Neural cell (in vitro differentiated cells): ENCODE measurements around the gene ARPC4.

ENCODE experiments used
- CTCF ChIP-seq: fragments of 450-650 bp; IDR thresholded peaks from 2 replicates; pipeline ENCODE4 v1.5.1; 2014; ENCODE audit warnings: antibody characterized with exemption, mild to moderate bottlenecking, moderate library complexity; ENCODE audit not compliant: poor library complexity, severe bottlenecking
- EP300 ChIP-seq: fragments of 450-650 bp; conservative IDR thresholded peaks from 2 replicates; pipeline ENCODE4 v1.6.1; 2014; ENCODE audit warnings: antibody characterized with exemption, mild to moderate bottlenecking, moderate library complexity; ENCODE audit not compliant: poor library complexity, severe bottlenecking
- EZH2 ChIP-seq: fragments of 200-600, 300-800 bp; shearing (Covaris generic), sonication (generic); IDR thresholded peaks from 2 replicates; pipeline ENCODE4 v1.6.1; 2014; ENCODE audit warnings: antibody characterized with exemption, low read length, borderline replicate concordance, mild to moderate bottlenecking; ENCODE audit not compliant: insufficient read depth, poor library complexity, severe bottlenecking
- MXI1 ChIP-seq: fragments of 450-650 bp; conservative IDR thresholded peaks from 2 replicates; pipeline ENCODE4 v1.6.1; 2014; ENCODE audit warnings: antibody characterized with exemption, mild to moderate bottlenecking; ENCODE audit not compliant: poor library complexity, severe bottlenecking
- POLR2AphosphoS5 ChIP-seq: IDR thresholded peaks from 2 replicates; pipeline ENCODE4 v1.6.1; 2012
- RAD21 ChIP-seq: fragments of 450-650 bp; conservative IDR thresholded peaks from 2 replicates; pipeline ENCODE4 v1.6.1; 2014; ENCODE audit warnings: antibody characterized with exemption, mild to moderate bottlenecking, moderate library complexity
- REST ChIP-seq: IDR thresholded peaks from 2 replicates; pipeline ENCODE4 v1.6.1; 2012; ENCODE audit warnings: borderline replicate concordance
- SMC3 ChIP-seq: fragments of 450-650 bp; conservative IDR thresholded peaks from 2 replicates; pipeline ENCODE4 v1.6.1; 2014; ENCODE audit warnings: antibody characterized with exemption, mild to moderate bottlenecking, moderate library complexity; ENCODE audit not compliant: poor library complexity
- TAF1 ChIP-seq: IDR thresholded peaks from 2 replicates; pipeline ENCODE4 v1.6.1; 2012; ENCODE audit warnings: low read depth

GRCh38 chr3:9809615-9810432 is 16.9 kb downstream of the ARPC4 start, which contains the start of gene TTLL3:
- peak; percentile 17 for TF ChIP-seq POLR2AphosphoS5
- TF ChIP-seq CTCF = no peak
- no peak for TF ChIP-seq SMC3
- TF ChIP-seq REST = no peak
- no peak for TF ChIP-seq EP300
- no peak for TF ChIP-seq TAF1
- TF ChIP-seq RAD21 = no peak
- no peak for TF ChIP-seq EZH2
- TF ChIP-seq MXI1 = no peak
